Stimulated activated CD4-positive, alpha-beta T cell treated with anti-CD3 and anti-CD28 coated beads, TNF-alpha, amount 100 ng/mL, for 48 hours (primary cell): Measurements from ENCODE around the gene PARN.
"Not testable (repeated sequence)": the region's sequence is repeated elsewhere in the genome, so short reads cannot be mapped to it uniquely, and the experiment has no call there.

Experiments
- DNase-seq, 3 donors: peaks; one replicate each; pipeline ENCODE4 v3.0.0-alpha.2; 2020; ENCODE audit warnings: low read depth in 3 of 3

PARN gene

GRCh38 chr16:14632693-14633569, 2.9 kb upstream of the PARN start, which contains the start of gene BFAR:
TSS of gene BFAR (plus strand) at chr16:14632951. CDS start at chr16:14644347, 11,396 bp downstream.
- peak; percentile 97 to 98 (median 97) for DNase-seq

GRCh38 chr16:14630620-14631330, 715 bp upstream of the PARN start:
- DNase-seq = not testable (repeated sequence)

GRCh38 chr16:14629612-14629918, 495 bp downstream of the PARN start:
- no peak for DNase-seq

GRCh38 chr16:14628806-14629611, 1.1 kb downstream of the PARN start:
- no peak for DNase-seq

GRCh38 chr16:14627078-14627477, 3.0 kb downstream of the PARN start:
- DNase-seq = no peak

- no peak for DNase-seq
Measured at GRCh38 chr16:14618566-14618965, 11.5 kb downstream of the PARN start.

GRCh38 chr16:14616280-14616679, 13.8 kb downstream of the PARN start:
- no peak for DNase-seq

GRCh38 chr16:14613991-14614390, 16.1 kb downstream of the PARN start:
- no peak for DNase-seq

- no peak for DNase-seq
Measured at GRCh38 chr16:14611660-14612059, 18.4 kb downstream of the PARN start.

- no peak for DNase-seq
Measured at GRCh38 chr16:14609716-14610115, 20.3 kb downstream of the PARN start.

GRCh38 chr16:14608604-14609003, 21.5 kb downstream of the PARN start:
- DNase-seq = no peak

- no peak for DNase-seq
Measured at GRCh38 chr16:14608111-14608566, 21.9 kb downstream of the PARN start.

- no peak for DNase-seq
Measured at GRCh38 chr16:14606102-14606501, 24.0 kb downstream of the PARN start.

- DNase-seq = no peak
Measured at GRCh38 chr16:14602443-14602963, 27.6 kb downstream of the PARN start.

GRCh38 chr16:14600164-14600563, 29.9 kb downstream of the PARN start:
- no peak for DNase-seq

- DNase-seq = no peak
Measured at GRCh38 chr16:14586637-14587305, 43.3 kb downstream of the PARN start.

GRCh38 chr16:14585287-14585686, 44.8 kb downstream of the PARN start:
- DNase-seq = no peak

GRCh38 chr16:14580926-14581325, 49.1 kb downstream of the PARN start:
- DNase-seq = not testable (repeated sequence)

- DNase-seq = no peak
Measured at GRCh38 chr16:14579266-14579665, 50.8 kb downstream of the PARN start.

GRCh38 chr16:14576532-14576931, 53.5 kb downstream of the PARN start:
- DNase-seq = no peak

GRCh38 chr16:14576069-14576468, 54.0 kb downstream of the PARN start:
- no peak for DNase-seq
